ENCODE data around the gene ETFA. TPM values are rescaled to one million over a fixed set of nuclear protein-coding genes. Genes with fewer than 3 reads are reported as not detected.

Gene ETFA
- total and polyA plus RNA-seq, 9 of the 15 experiments (the other 6 are each of a cell fraction or from before 2014, with no cell fraction given), result 130 to 543 (median 232) TPM

- TF ChIP-seq CTCFL (IDR thresholded peaks at IDR 0.05; ENCODE audit: borderline replicate concordance, insufficient read depth, low read depth, low read length, poor library complexity, severe bottlenecking) (no peak), PPARD (CRISPR knock-in tag; IDR thresholded peaks at IDR 0.05) (no peak), POLR2G (IDR thresholded peaks at IDR 0.05; ENCODE audit: low read depth, low read length) (no peak), PRMT5 (CRISPR knock-in tag; IDR thresholded peaks at IDR 0.05) (no peak), CBX3 (IDR thresholded peaks at IDR 0.05; ENCODE audit: borderline replicate concordance in 1 of 2, low read length in 2 of 2) (no peak), POLR3A (IDR thresholded peaks at IDR 0.05; ENCODE audit: borderline replicate concordance, extremely low read depth, insufficient read depth, insufficient read length) (no peak), ERF (CRISPR knock-in tag; IDR thresholded peaks at IDR 0.05) (no peak), RFX1 (IDR thresholded peaks at IDR 0.05) (no peak), ZNF696 (CRISPR knock-in tag; conservative IDR thresholded peaks at IDR 0.05) (no peak), RNF2 (IDR thresholded peaks at IDR 0.05) (no peak), ATF7 (IDR thresholded peaks at IDR 0.05) (no peak)
- TF ChIP-seq, protein P1, sequence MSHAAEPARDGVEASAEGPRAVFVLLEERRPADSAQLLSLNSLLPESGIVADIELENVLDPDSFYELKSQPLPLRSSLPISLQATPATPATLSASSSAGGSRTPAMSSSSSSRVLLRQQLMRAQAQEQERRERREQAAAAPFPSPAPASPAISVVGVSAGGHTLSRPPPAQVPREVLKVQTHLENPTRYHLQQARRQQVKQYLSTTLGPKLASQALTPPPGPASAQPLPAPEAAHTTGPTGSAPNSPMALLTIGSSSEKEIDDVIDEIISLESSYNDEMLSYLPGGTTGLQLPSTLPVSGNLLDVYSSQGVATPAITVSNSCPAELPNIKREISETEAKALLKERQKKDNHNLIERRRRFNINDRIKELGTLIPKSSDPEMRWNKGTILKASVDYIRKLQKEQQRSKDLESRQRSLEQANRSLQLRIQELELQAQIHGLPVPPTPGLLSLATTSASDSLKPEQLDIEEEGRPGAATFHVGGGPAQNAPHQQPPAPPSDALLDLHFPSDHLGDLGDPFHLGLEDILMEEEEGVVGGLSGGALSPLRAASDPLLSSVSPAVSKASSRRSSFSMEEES (CRISPR knock-in tag; IDR thresholded peaks at IDR 0.05), result no peak
Observed at GRCh38 chr15:76354823-76355440, 43.7 kb upstream of the ETFA start (continued).
